ENCODE results near the gene ELSPBP1.

ELSPBP1 gene

DNA sequence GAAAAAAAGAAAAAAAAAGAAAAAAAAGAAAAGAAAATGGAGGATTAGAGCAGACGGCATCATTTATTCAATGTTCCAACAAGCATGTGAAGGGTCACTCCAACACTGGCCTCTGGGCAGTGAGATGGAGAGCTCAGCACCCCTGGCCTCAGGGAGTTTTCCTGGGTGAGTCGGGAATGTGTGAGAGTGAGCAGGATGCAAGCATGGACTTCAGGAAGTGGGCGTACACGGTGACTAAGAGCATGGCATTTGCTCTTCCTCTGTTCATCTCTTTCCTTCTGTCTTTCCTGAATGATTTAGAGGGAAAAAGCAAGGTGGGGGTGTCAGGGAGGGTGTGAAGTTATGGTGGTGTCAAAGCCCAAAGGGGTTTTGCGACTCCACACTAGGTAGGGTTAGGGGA lies 50.1 kb downstream of the ELSPBP1 start:
- Histone ChIP-seq H3K36me3 (peaks cover 4% of the 10 kb centered on the region; the same call in 1 of the 2 replicates), H3K27ac (peak overlapping the region; percentile 84), H3K4me3 (ENCODE audit: low read depth, low read length) (no peak overlapping the region), H3K27me3 (ENCODE audit: insufficient read depth, low read depth, severe bottlenecking) (no peaks in the 10 kb centered on the region), H3K9me3 (ENCODE audit: severe bottlenecking) (peaks cover 16% of the 10 kb centered on the region)
- TF ChIP-seq, protein P1, sequence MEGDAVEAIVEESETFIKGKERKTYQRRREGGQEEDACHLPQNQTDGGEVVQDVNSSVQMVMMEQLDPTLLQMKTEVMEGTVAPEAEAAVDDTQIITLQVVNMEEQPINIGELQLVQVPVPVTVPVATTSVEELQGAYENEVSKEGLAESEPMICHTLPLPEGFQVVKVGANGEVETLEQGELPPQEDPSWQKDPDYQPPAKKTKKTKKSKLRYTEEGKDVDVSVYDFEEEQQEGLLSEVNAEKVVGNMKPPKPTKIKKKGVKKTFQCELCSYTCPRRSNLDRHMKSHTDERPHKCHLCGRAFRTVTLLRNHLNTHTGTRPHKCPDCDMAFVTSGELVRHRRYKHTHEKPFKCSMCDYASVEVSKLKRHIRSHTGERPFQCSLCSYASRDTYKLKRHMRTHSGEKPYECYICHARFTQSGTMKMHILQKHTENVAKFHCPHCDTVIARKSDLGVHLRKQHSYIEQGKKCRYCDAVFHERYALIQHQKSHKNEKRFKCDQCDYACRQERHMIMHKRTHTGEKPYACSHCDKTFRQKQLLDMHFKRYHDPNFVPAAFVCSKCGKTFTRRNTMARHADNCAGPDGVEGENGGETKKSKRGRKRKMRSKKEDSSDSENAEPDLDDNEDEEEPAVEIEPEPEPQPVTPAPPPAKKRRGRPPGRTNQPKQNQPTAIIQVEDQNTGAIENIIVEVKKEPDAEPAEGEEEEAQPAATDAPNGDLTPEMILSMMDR (IDR thresholded peaks at IDR 0.05; ENCODE audit: low read depth, low read length), result no peak
- DNase-seq, result no peak

DNA sequence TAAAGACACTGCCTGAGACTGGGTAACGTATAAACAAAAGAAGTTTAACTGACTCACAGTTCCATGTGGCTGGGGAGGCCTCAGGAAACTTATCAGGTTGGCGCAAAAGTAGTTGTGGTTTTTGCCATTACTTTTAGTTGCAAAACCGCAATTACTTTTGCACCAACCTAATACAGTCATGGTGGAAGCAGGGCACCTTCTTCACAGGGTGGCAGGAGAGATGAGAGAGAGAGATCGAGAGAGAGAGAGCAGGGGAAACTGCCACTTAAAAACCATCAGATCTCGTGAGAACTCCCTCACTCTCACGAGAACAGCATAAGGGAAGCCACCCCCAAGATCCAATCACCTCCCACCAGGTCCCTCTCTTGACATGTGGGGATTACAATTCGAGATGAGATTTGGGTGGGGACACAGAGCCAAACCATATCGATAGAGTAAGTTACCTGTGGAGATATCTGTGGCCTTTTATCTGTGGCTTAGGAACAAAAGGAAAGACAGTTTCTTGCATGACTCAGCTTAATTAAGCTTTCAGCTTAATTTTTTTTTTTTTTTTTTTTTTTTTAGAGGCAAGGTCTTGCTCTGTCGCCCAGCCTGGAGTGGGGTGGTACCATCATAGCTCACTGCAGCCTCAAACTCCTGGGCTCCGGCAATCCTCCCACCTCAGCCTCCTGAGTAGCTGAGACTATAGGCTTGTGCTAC lies 57.1 kb downstream of the ELSPBP1 start:
- no peak for DNase-seq
- Histone ChIP-seq H3K9me3 (ENCODE audit: severe bottlenecking) (peaks cover 13% of the 10 kb centered on the region), H3K36me3 (no peaks in the 10 kb centered on the region), H3K4me3 (ENCODE audit: low read depth, low read length) (no peak overlapping the region), H3K27ac (no peak overlapping the region), H3K27me3 (ENCODE audit: insufficient read depth, low read depth, severe bottlenecking) (no peaks in the 10 kb centered on the region)
- TF ChIP-seq, protein P1 (IDR thresholded peaks at IDR 0.05; ENCODE audit: low read depth, low read length), result no peak

DNA sequence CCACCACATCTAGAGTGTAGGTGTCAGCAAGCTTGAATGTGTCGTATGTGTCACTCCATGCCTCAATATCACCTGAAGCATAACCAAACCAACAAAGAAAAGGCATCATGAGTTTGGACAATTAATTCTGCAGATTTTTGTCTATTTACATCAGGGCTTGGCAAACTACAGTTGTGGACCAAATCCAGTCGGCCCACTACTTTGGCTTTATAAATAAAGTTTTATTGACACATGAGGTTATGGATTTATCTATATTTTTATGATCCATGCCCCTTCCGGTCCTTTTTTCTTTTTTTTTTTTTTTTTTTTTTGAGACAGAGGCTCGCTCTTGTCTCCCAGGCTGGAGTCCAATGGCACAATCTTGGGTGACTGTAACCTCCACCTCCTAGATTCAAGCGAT lies 58.6 kb downstream of the ELSPBP1 start:
- Histone ChIP-seq H3K27me3 (ENCODE audit: insufficient read depth, low read depth, severe bottlenecking) (no peaks in the 10 kb centered on the region), H3K27ac (no peak overlapping the region), H3K9me3 (ENCODE audit: severe bottlenecking) (peaks cover 11% of the 10 kb centered on the region), H3K4me3 (ENCODE audit: low read depth, low read length) (no peak overlapping the region), H3K36me3 (no peaks in the 10 kb centered on the region)
- TF ChIP-seq, protein P1 (IDR thresholded peaks at IDR 0.05; ENCODE audit: low read depth, low read length), result no peak
- DNase-seq, result no peak

DNA sequence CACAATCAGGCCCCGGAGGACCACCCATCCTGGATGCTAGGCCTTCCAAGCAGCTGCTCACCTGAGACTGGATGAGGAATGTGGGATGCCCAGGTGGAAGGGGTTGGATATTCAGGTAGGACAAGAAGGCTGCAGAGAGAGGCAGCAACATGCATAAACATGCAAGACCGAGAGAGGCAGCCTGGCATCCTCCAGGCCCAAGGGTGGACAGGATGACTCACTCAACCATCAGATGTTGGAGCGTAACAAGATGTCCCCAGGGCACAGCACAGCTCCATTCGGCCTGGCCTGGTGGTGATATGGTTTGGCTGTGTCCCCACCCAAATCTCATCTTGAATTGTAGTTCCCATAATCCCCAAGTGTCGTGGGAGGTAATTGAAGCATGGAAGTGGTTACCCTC lies 59.4 kb downstream of the ELSPBP1 start:
- Histone ChIP-seq H3K27me3 (ENCODE audit: insufficient read depth, low read depth, severe bottlenecking) (no peaks in the 10 kb centered on the region), H3K9me3 (ENCODE audit: severe bottlenecking) (peaks cover 6% of the 10 kb centered on the region), H3K27ac (no peak overlapping the region), H3K36me3 (no peaks in the 10 kb centered on the region), H3K4me3 (ENCODE audit: low read depth, low read length) (no peak overlapping the region)
- DNase-seq, result no peak
- TF ChIP-seq, protein P1 (IDR thresholded peaks at IDR 0.05; ENCODE audit: low read depth, low read length), result no peak

DNA sequence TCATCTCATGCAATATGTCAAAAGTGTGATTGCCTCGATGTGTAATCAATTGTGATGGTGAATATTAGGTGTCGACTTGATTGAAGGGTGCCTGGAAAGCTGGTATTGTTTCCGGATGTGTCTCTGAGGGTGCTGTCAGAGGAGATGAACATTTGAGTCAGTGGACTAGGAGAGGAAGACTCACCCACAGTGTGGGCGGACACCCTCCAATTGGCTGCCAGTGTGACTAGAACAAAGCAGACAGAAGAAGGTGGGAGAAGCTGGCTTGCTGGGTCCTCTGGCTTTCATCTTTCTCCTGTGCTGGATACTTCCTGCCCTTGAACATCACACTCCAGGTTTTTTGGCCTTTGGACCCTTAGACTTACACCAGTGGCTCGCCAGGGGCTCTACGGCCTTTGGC lies 64.9 kb downstream of the ELSPBP1 start:
- no peaks in the 10 kb centered on the region for H3K9me3 ChIP-seq (ENCODE audit: severe bottlenecking)
- TF ChIP-seq, protein P1 (IDR thresholded peaks at IDR 0.05; ENCODE audit: low read depth, low read length), result no peak
- H3K27ac ChIP-seq, result no peak overlapping the region
- no peaks in the 10 kb centered on the region for H3K27me3 ChIP-seq (ENCODE audit: insufficient read depth, low read depth, severe bottlenecking)
- no peak overlapping the region for H3K4me3 ChIP-seq (ENCODE audit: low read depth, low read length)
- no peak for DNase-seq
- H3K36me3 ChIP-seq, result no peaks in the 10 kb centered on the region

DNA sequence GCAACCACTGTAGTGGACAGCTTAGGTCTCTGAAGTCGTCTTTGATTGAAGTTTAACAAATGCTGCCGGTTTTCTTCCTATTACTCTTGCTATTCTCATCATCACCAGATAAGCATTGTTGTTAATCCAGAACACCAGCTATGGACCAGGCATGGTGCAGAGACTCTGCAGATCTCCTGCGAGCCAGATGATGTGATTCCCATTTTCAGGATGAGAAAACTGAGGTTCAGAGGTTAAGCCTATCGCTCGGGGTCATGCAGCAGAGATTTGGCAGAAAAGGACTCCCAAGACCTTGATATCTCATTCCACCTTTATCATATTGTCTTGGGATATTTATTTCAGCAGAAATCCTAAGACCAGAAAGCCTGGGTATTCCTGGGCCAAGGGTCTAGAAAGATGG lies 65.9 kb downstream of the ELSPBP1 start:
- H3K27me3 ChIP-seq (ENCODE audit: insufficient read depth, low read depth, severe bottlenecking), result no peaks in the 10 kb centered on the region
- no peak for DNase-seq
- no peaks in the 10 kb centered on the region for H3K36me3 ChIP-seq
- H3K9me3 ChIP-seq (ENCODE audit: severe bottlenecking), result peaks cover 4% of the 10 kb centered on the region
- TF ChIP-seq, protein P1 (IDR thresholded peaks at IDR 0.05; ENCODE audit: low read depth, low read length), result no peak
- H3K27ac ChIP-seq, result no peak overlapping the region
- no peak overlapping the region for H3K4me3 ChIP-seq (ENCODE audit: low read depth, low read length)

Measured in WERI-Rb-1 (cell line).